Kidney epithelial cell (primary cell): ENCODE data around the gene CCDC92. TPM values are rescaled to one million over a fixed set of nuclear protein-coding genes. Genes with fewer than 3 reads are reported as not detected.

Experiments
- DNase-seq: peaks from one replicate; pipeline ENCODE4 v3.0.0-alpha.2; 2010; ENCODE audit warnings: low read depth
- H3K27me3 ChIP-seq: 2 replicates; pipeline ENCODE4 v1.6.0; 2011; ENCODE audit warnings: low read length; ENCODE audit not compliant: control insufficient read depth, insufficient read depth
- H3K36me3 ChIP-seq: 2 replicates; pipeline ENCODE4 v1.5.1; 2011; ENCODE audit warnings: low read length; ENCODE audit not compliant: control insufficient read depth, insufficient read depth
- H3K4me3 ChIP-seq: 2 replicates; pipeline ENCODE4 v1.5.1; 2011; ENCODE audit warnings: low read depth, mild to moderate bottlenecking, control low read depth, low read length
- CTCF ChIP-seq: IDR thresholded peaks from 2 replicates; pipeline ENCODE4 v1.5.1; 2011; ENCODE audit warnings: mild to moderate bottlenecking, moderate library complexity, low read length, control low read depth, inconsistent platforms; ENCODE audit not compliant: insufficient read depth, poor library complexity, severe bottlenecking
- total RNA-seq: library from RNA; depleted of rRNA; stranded (reverse); fragments of >200 nt; gene quantifications from 2 replicates; pipeline ENCODE4 v1.2.3, GENCODE V29; 2015

CCDC92 gene
- total RNA-seq, 1 donor from 2014 or later = 30.8 TPM

DNA sequence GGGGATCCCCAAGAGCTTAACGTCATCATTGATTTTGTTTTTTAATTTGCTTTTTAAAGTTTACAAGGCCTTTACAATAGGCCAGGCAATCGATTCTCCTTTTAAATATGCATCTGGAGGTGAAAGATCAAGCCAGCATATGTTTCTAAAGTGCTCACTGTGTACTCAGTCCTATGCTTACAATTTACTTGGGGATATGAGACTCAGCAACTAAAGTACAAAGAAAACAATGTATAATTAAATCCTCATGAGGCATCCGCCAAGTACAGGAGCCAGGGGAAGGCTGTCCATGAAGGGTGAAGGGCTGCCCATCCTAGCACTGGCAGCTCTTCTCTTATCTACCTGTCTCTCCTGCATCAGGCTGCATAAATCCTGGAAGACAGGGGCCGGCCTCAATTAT lies 11.8 kb downstream of the CCDC92 start:
- no peak for TF ChIP-seq CTCF
- Histone ChIP-seq H3K4me3 (no peak overlapping the region), H3K27me3 (no peaks in the 10 kb centered on the region), H3K36me3 (no peaks in the 10 kb centered on the region)
- DNase-seq = no peak

GRCh38 chr12:123960029-123960735 lies 12.4 kb downstream of the CCDC92 start:
- DNase-seq = no peak
- Histone ChIP-seq H3K27me3 (no peaks in the 10 kb centered on the region), H3K4me3 (no peak overlapping the region), H3K36me3 (no peaks in the 10 kb centered on the region)
- no peak for TF ChIP-seq CTCF

- DNase-seq = no peak
- no peaks in the 10 kb centered on the region for H3K36me3 ChIP-seq
- TF ChIP-seq CTCF = no peak
- no peaks in the 10 kb centered on the region for H3K27me3 ChIP-seq
- H3K4me3 ChIP-seq = no peak overlapping the region
Measured at GRCh38 chr12:123958876-123959275, 13.8 kb downstream of the CCDC92 start.

DNA sequence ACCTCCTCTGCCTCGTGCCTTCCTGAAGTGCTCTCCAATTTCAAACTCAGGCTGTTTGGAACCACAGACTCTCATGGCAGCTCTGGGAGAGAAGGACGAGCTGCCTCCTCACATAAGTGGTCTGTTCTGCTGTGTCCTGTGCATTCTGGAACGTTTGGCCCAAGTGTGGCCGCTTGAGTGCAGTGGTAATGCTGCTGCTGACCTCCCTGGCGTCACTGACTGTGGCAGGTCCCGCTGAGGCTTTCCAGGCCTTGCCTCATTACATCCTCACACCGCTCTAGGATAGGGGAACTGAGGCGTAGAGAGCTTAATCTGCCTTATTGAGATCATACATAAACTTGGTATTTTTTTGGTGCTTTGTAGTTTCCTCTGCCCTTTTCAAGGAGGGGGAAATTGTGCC lies 14.2 kb downstream of the CCDC92 start:
- Histone ChIP-seq H3K27me3 (no peaks in the 10 kb centered on the region), H3K4me3 (no peak overlapping the region), H3K36me3 (no peaks in the 10 kb centered on the region)
- no peak for DNase-seq
- no peak for TF ChIP-seq CTCF

- no peak for TF ChIP-seq CTCF
- H3K36me3 ChIP-seq = no peaks in the 10 kb centered on the region
- no peak overlapping the region for H3K4me3 ChIP-seq
- no peak for DNase-seq
- H3K27me3 ChIP-seq = no peaks in the 10 kb centered on the region
Measured at GRCh38 chr12:123957196-123957595, 15.4 kb downstream of the CCDC92 start.

- no peak for DNase-seq
- Histone ChIP-seq H3K36me3 (no peaks in the 10 kb centered on the region), H3K4me3 (no peak overlapping the region), H3K27me3 (no peaks in the 10 kb centered on the region)
- TF ChIP-seq CTCF = no peak
Measured at GRCh38 chr12:123956249-123956648, 16.4 kb downstream of the CCDC92 start.
